Measurements from ENCODE around the gene CHST11. TPM values are rescaled to one million over a fixed set of nuclear protein-coding genes. Genes with fewer than 3 reads are reported as not detected.

The CHST11 gene
- total and polyA plus RNA-seq, 9 of the 15 experiments (the other 6 are each of a cell fraction or from before 2014, with no cell fraction given), result 2.3 to 38.7 (median 15.0) TPM

GRCh38 chr12:104603545-104603973, 146.8 kb downstream of the CHST11 start (continued):
- TF ChIP-seq KDM1A (IDR thresholded peaks at IDR 0.05) (peak; percentile 93 to 95), ARID1B (IDR thresholded peaks at IDR 0.05) (no peak), DMBX1 (CRISPR knock-in tag; IDR thresholded peaks at IDR 0.05; ENCODE audit: borderline replicate concordance) (no peak), ZNF24 (IDR thresholded peaks at IDR 0.05) (0 out of 2 replicates have a peak, but pooled peaks have one; percentile 59), USF2 (CRISPR knock-in tag; IDR thresholded peaks at IDR 0.05) (no peak), NR4A1 (CRISPR knock-in tag; IDR thresholded peaks at IDR 0.05) (no peak), NR4A1 (tag; IDR thresholded peaks at IDR 0.05) (no peak), ZNF398 (CRISPR knock-in tag; IDR thresholded peaks at IDR 0.05) (no peak), ZNF449 (CRISPR knock-in tag; IDR thresholded peaks at IDR 0.05) (no peak), E2F6 (IDR thresholded peaks at IDR 0.05; ENCODE audit: borderline replicate concordance in 1 of 2, extremely low read depth in 1 of 2, insufficient read depth in 1 of 2, insufficient read length in 1 of 2, low read depth in 1 of 2, low read length in 1 of 2, poor library complexity in 1 of 2, severe bottlenecking in 1 of 2) (no peak), PKNOX1 (IDR thresholded peaks at IDR 0.05) (peak; percentile 16; the same call in 1 of the 2 replicates), ETS1 (conservative IDR thresholded peaks at IDR 0.05; ENCODE audit: control insufficient read depth, low read depth, low read length) (no peak), HNRNPK (IDR thresholded peaks at IDR 0.05; ENCODE audit: low read depth, low read length, poor library complexity, severe bottlenecking) (no peak), RCOR1 (IDR thresholded peaks at IDR 0.05; ENCODE audit: borderline replicate concordance in 1 of 2, low read depth in 2 of 2, low read length in 2 of 2) (peak in 1 of 2 experiments; percentile 66; a peak in 1 of 4 replicates), ZNF347 (CRISPR knock-in tag; IDR thresholded peaks at IDR 0.05; ENCODE audit: low read depth) (no peak), ZNF134 (CRISPR knock-in tag; conservative IDR thresholded peaks at IDR 0.05) (no peak), POLR2H (tag; IDR thresholded peaks at IDR 0.05; ENCODE audit: low read depth) (no peak), ID3 (CRISPR knock-in tag; IDR thresholded peaks at IDR 0.05) (no peak), ID3 (tag; IDR thresholded peaks at IDR 0.05) (no peak), SNRNP70 (optimal IDR thresholded peaks at IDR 0.05; ENCODE audit: low read depth, low read length) (no peak)
